HFF-Myc (cell line): Measurements from ENCODE around the gene KCNK7.

Source experiments
- DNase-seq: peaks from one replicate; pipeline ENCODE4 v3.0.0-alpha.2; 2011; ENCODE audit warnings: low read depth; ENCODE audit errors: extremely low read depth
- H3K4me3 ChIP-seq: replicated peaks from 2 replicates; pipeline ENCODE4 v1.5.1; 2011; ENCODE audit warnings: low read depth, mild to moderate bottlenecking, control low read depth, low read length
- TF ChIP-seq, protein P1 (sequence below): IDR thresholded peaks from 2 replicates; pipeline ENCODE4 v1.5.1; 2012; ENCODE audit warnings: mild to moderate bottlenecking, low read depth, low read length, control low read depth; ENCODE audit errors: missing control alignments

KCNK7 gene

GRCh38 chr11:65593518-65594414, 1.8 kb downstream of the KCNK7 start:
- no peak overlapping the region for H3K4me3 ChIP-seq
- TF ChIP-seq, protein P1, sequence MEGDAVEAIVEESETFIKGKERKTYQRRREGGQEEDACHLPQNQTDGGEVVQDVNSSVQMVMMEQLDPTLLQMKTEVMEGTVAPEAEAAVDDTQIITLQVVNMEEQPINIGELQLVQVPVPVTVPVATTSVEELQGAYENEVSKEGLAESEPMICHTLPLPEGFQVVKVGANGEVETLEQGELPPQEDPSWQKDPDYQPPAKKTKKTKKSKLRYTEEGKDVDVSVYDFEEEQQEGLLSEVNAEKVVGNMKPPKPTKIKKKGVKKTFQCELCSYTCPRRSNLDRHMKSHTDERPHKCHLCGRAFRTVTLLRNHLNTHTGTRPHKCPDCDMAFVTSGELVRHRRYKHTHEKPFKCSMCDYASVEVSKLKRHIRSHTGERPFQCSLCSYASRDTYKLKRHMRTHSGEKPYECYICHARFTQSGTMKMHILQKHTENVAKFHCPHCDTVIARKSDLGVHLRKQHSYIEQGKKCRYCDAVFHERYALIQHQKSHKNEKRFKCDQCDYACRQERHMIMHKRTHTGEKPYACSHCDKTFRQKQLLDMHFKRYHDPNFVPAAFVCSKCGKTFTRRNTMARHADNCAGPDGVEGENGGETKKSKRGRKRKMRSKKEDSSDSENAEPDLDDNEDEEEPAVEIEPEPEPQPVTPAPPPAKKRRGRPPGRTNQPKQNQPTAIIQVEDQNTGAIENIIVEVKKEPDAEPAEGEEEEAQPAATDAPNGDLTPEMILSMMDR, result peak; percentile 74
- DNase-seq, result no peak

- TF ChIP-seq, protein P1, result no peak
- DNase-seq, result no peak
- no peak overlapping the region for H3K4me3 ChIP-seq
Observed at GRCh38 chr11:65592858-65593517, 2.6 kb downstream of the KCNK7 start.

DNA sequence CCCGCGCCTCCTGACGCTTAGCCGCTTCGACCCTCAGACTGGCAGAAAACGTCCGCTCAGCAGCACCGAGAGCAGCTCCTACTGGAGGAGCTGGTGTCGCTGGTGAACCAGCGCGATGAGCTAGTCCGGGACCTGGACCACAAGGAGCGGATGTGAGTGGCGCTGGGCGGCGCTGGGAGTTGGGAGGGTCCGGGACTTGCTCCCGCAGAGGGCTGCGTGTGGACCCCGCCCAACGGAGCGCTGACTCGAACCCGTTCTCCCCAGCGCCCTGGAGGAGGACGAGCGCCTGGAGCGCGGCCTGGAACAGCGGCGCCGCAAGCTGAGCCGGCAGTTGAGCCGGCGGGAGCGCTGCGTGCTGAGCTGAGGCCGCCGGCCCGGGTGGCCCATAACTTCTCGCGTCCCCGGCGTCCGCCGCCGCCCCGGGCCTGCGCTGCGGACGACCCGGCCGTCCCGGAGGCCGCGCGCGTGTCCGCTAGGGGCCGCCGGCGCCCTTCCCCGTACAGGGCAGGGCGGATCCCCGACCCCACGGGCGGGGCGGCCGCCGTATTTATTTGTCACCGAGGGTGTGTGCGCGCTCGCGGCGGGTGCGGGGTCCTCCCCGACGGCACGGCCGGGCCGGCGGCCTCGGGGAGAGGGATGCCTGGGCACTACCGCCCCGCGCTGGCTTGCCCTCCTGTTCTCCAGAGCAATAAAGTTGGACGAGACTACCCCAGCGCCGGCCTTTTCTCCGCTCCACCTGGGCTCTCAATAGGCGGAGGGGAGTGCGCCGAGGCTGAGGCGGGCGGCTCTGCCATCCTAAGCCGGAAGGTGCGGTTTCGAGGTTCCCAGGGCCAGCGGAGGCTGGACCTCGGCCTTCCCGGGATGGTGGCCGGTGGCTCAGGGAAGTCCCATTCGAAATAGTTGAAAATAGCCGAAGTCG, 3.4 kb downstream of the KCNK7 start:
- no peak for DNase-seq
- TF ChIP-seq, protein P1, result no peak
- no peak overlapping the region for H3K4me3 ChIP-seq

DNA sequence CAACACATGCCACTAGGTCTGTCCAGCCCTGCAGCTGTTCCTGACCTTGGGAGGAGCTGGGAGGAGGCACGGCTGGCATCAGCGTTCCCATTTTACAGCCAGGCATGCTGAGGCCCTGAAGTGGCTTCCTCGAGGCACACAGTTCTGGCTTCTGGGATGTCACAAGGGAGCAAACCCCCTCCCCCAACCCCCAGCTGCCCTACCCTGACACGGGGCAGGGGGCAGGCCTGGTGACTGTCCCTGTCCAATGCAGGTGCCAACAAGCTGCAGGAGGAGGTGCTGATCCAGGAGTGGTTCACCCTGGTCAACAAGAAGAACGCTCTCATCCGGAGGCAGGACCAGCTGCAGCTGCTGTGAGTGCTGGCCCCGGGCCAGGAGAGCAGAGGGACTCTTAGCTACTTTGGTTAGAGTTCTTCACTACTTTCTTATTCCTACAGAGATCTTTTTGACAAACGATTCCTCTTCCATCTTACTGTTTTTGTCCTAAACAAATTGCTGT, 5.3 kb downstream of the KCNK7 start:
- no peak overlapping the region for H3K4me3 ChIP-seq
- TF ChIP-seq, protein P1, result no peak
- DNase-seq, result no peak

DNA sequence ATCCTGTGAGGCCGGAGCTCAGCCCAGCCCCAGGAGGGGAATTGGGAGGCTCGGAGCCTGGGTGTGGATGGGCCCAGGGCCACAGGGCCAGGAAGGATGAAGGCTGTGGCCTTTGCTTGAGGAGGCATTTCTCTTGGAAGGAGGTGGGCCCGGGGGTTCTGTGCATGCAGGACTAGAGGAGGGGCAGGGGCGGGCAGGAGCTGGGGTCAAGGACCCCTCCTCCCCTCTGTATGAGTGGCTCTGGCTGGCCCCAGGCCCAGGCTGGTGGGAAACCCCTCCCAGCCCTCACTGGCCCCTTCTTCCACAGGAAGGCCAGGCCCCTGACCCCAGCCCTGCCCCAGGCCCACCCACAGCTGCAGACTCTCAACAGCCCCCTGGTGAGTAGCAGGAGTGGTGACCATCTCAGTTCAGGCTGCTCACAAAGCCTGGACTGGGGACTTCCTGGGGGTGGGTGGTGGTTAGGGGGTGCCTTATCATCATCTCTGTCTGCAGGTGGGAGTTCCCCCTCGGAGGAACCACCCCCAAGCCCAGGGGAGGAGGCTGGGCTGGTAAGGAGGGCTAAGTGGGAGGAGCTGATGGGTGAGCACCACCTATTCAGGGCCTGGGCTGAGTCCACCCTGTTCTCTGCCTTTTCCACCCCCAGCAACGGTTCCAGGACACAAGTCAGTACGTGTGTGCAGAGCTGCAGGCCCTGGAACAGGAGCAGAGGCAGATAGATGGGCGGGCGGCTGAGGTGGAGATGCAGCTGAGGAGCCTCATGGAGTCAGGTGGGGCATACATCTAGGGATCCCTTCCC, 6.0 kb downstream of the KCNK7 start:
- no peak overlapping the region for H3K4me3 ChIP-seq
- DNase-seq, result no peak

More for the DNA sequence above, 6.0 kb downstream of the KCNK7 start:
- TF ChIP-seq, protein P1, result no peak
